ENCODE results near the gene EXOC3.

DNA sequence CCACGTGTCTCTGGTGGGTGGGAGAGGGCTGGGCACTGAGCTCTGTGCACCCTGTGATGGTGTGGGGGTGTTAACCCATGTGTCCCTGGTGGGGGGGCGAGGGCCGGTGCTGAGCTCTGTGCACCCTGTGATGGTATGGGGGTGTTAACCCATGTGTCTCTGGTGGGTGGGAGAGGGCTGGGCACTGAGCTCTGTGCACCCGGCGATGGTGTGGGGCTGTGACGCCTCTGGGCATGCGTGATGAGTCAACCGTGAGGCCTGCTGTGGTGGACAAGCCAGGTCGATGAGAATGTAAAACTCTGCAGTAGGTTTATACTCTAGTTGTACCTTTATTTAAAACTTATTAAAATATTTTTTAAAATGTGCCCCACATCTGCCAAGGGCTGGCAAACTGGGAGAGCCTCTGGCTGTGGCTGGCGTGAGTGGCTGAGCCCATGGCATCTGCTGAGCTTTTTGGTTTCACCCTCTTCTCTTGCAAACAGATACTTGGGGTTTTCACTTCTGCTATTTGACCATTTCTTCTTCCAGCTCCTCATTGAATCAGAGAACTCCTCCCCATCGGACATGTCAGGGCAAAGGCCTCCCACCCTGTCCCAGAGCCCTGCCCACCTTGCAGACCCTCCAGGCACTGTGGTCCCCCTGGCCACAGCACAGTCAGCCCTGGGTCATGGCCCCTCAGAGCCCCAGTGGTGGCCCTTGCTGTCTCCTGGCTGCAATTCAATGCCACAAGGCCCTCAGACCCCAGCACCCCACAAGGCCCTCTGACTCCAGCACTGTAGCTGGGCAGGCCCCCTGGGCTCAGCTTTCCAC lies 18.5 kb upstream of the EXOC3 start:
- TF ChIP-seq POLR2AphosphoS5 (IDR thresholded peaks at IDR 0.05): no peak
- TF ChIP-seq, protein P1, sequence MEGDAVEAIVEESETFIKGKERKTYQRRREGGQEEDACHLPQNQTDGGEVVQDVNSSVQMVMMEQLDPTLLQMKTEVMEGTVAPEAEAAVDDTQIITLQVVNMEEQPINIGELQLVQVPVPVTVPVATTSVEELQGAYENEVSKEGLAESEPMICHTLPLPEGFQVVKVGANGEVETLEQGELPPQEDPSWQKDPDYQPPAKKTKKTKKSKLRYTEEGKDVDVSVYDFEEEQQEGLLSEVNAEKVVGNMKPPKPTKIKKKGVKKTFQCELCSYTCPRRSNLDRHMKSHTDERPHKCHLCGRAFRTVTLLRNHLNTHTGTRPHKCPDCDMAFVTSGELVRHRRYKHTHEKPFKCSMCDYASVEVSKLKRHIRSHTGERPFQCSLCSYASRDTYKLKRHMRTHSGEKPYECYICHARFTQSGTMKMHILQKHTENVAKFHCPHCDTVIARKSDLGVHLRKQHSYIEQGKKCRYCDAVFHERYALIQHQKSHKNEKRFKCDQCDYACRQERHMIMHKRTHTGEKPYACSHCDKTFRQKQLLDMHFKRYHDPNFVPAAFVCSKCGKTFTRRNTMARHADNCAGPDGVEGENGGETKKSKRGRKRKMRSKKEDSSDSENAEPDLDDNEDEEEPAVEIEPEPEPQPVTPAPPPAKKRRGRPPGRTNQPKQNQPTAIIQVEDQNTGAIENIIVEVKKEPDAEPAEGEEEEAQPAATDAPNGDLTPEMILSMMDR (IDR thresholded peaks at IDR 0.05; ENCODE audit: poor library complexity, severe bottlenecking): no peak
- TF ChIP-seq EP300 (conservative IDR thresholded peaks at IDR 0.05; ENCODE audit: poor library complexity, severe bottlenecking): no peak
- TF ChIP-seq EZH2 (IDR thresholded peaks at IDR 0.05; ENCODE audit: borderline replicate concordance, insufficient read depth, low read length, poor library complexity, severe bottlenecking): no peak
- no peak for TF ChIP-seq RAD21 (conservative IDR thresholded peaks at IDR 0.05)
- TF ChIP-seq, protein P2, sequence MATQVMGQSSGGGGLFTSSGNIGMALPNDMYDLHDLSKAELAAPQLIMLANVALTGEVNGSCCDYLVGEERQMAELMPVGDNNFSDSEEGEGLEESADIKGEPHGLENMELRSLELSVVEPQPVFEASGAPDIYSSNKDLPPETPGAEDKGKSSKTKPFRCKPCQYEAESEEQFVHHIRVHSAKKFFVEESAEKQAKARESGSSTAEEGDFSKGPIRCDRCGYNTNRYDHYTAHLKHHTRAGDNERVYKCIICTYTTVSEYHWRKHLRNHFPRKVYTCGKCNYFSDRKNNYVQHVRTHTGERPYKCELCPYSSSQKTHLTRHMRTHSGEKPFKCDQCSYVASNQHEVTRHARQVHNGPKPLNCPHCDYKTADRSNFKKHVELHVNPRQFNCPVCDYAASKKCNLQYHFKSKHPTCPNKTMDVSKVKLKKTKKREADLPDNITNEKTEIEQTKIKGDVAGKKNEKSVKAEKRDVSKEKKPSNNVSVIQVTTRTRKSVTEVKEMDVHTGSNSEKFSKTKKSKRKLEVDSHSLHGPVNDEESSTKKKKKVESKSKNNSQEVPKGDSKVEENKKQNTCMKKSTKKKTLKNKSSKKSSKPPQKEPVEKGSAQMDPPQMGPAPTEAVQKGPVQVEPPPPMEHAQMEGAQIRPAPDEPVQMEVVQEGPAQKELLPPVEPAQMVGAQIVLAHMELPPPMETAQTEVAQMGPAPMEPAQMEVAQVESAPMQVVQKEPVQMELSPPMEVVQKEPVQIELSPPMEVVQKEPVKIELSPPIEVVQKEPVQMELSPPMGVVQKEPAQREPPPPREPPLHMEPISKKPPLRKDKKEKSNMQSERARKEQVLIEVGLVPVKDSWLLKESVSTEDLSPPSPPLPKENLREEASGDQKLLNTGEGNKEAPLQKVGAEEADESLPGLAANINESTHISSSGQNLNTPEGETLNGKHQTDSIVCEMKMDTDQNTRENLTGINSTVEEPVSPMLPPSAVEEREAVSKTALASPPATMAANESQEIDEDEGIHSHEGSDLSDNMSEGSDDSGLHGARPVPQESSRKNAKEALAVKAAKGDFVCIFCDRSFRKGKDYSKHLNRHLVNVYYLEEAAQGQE (IDR thresholded peaks at IDR 0.05; ENCODE audit: borderline replicate concordance): no peak
- no peak for TF ChIP-seq SMC3 (conservative IDR thresholded peaks at IDR 0.05; ENCODE audit: poor library complexity)

All from neural cell (in vitro differentiated cells).